Activated CD4-positive, alpha-beta T cell treated with anti-CD3 and anti-CD28 coated beads for 36 hours (primary cell): ENCODE data around the gene DACT3. TPM values are rescaled to one million over a fixed set of nuclear protein-coding genes. Genes with fewer than 3 reads are reported as not detected.

ENCODE experiments used
- ATAC-seq: fragments of 200-7000 bp; cut with Tn5 transposase; one replicate; pipeline ENCODE4 v1.10.0; 2021; ENCODE audit warnings: mild to moderate bottlenecking, moderate library complexity
- CTCF ChIA-PET: fragments of 350-600 bp; sonication (Branson Sonifier 250); formaldehyde crosslinking; loops from one replicate; lab custom pipeline; 2021; ENCODE audit warnings: antibody characterized with exemption; lab: Charles Lee
- POLR2A ChIA-PET: fragments of 350-600 bp; sonication (Branson Sonifier 250); formaldehyde crosslinking; loops from one replicate; lab custom pipeline; 2021; ENCODE audit warnings: antibody characterized with exemption, inconsistent platforms; lab: Charles Lee
- DNase-seq: peaks from one replicate; pipeline ENCODE4 v3.0.0-alpha.2; 2020
- H3K27ac Mint-ChIP-seq: one replicate; pipeline ENCODE4 v1.8.0; 2021; ENCODE audit warnings: mixed read lengths
- H3K27me3 Mint-ChIP-seq: one replicate; pipeline ENCODE4 v1.8.0; 2021; ENCODE audit warnings: mixed read lengths
- H3K36me3 Mint-ChIP-seq: one replicate; pipeline ENCODE4 v1.8.0; 2021; ENCODE audit warnings: low read depth, mixed read lengths
- H3K4me1 Mint-ChIP-seq: one replicate; pipeline ENCODE4 v1.8.0; 2021; ENCODE audit warnings: mixed read lengths
- H3K4me3 Mint-ChIP-seq: one replicate; pipeline ENCODE4 v1.8.0; 2021; ENCODE audit warnings: mild to moderate bottlenecking, moderate library complexity, mixed read lengths
- H3K9me3 Mint-ChIP-seq: one replicate; pipeline ENCODE4 v1.8.0; 2021; ENCODE audit warnings: low read depth, mixed read lengths
- intact Hi-C, 2 experiments: fragments of 100-400 bp; cut with DNase I in 1 of 2; cut with micrococcal nuclease in 1 of 2; formaldehyde crosslinking; loops; one replicate each; pipeline versions ENCODE4 v1.14.2 to v1.15.1; 2022 to 2024; cut with DNase I, micrococcal nuclease
- microRNA-seq: library from miRNA; unstranded; fragments of <30 nt; microRNA quantifications from one replicate; pipeline ENCODE4 v1.2.0, GENCODE V29; 2021; ENCODE audit warnings: borderline replicate concordance
- total RNA-seq, 2 experiments: library from RNA; stranded (reverse); gene quantifications; one replicate each; pipeline ENCODE4 v1.2.3, GENCODE V29; 2021

DACT3 gene
- total RNA-seq, 2 experiments from 2014 or later, result 2.9 to 3.1 TPM

DNA sequence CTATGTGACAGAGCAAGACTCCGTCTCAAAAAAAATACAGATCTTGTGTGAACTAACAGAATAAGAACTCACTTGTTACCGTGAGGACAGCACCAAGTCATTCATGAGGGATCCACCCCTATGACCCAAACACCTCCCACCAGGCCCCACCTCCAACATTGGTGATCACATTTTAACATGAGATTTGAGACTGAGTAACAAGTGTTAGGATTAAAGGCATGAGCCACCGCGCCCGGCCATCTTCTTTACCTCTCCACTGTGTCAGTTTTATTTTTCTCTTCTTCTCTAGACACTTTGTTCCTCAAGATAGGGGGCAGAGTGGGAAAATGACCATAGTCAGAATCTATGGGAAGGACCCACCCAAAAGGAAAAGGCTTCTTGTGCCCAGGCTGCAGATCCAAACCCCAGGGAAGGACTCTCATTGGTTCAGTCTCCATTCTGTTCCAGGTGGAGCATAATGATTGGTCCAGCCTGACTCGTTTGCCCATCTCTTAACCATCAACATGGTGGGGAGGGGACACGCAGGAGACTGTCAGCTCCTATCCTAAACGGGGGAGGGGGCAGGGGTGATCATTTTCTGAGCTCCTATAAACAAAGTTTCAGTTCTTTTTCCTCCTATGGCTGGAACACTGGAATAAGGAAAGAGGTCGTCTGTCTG is 61.1 kb downstream of the DACT3 start:
- DNase-seq (no peak), ATAC-seq (no peak)
- Mint-ChIP-seq H3K27ac (peak overlapping the region; percentile 100), H3K9me3 (peaks cover 9% of the 10 kb centered on the region), H3K27me3 (no peaks in the 10 kb centered on the region), H3K4me3 (peak overlapping the region; percentile 84), H3K4me1 (peaks cover 31% of the 10 kb centered on the region), H3K36me3 (peaks cover 24% of the 10 kb centered on the region)
- intact Hi-C loops, result loop anchor here in 1 of 2 experiments (1.0 to 10.0 kb wide), 9 partner anchors 34 to 1845 kb away; partner anchors contain the start of genes AP2S1, SYMPK and ZC3H4
- ChIA-PET CTCF (interaction anchor here (0.6 to 4.0 kb wide), 9 partner anchors 14 to 697 kb away, joined by 3 to 65 read pairs (median 5); partner anchors contain the start of gene DACT3), POLR2A (interaction anchor here (1.0 to 3.7 kb wide), 7 partner anchors 18 to 213 kb away, joined by 3 to 19 read pairs (median 4); partner anchors contain the start of genes DACT3 and SLC1A5)

GRCh38 chr19:46598372-46598917 is 62.5 kb downstream of the DACT3 start:
- DNase-seq (no peak), ATAC-seq (no peak)
- Mint-ChIP-seq H3K36me3 (peaks cover 19% of the 10 kb centered on the region), H3K27ac (no peak overlapping the region), H3K9me3 (peaks cover 9% of the 10 kb centered on the region), H3K4me3 (no peak overlapping the region), H3K4me1 (peaks cover 20% of the 10 kb centered on the region), H3K27me3 (no peaks in the 10 kb centered on the region)
- CTCF ChIA-PET, result interaction anchor here (0.6 to 2.8 kb wide), 5 partner anchors 14 to 64 kb away, joined by 3 to 12 read pairs (median 3); no protein-coding TSS in a partner anchor
- intact Hi-C loops, result no loop called here
- POLR2A ChIA-PET, result interaction anchor here (0.6 to 1.7 kb wide), 4 partner anchors 13 to 190 kb away, joined by 3 to 8 read pairs (median 3); partner anchors contain the start of gene SLC1A5

Small RNA genes within 50 kb of the gene (microRNA-seq; reads per million reads assigned to microRNA genes)
- 2.1 reads per million for gene MIR320E

Other genes starting within 250 kb of the DACT3 start
- gene CCDC8, start 247.6 kb downstream of the DACT3 start, total RNA-seq, result not detected
- gene PNMA8C, start 232.2 kb downstream of the DACT3 start, total RNA-seq, result not detected
- not detected for gene PNMA8A, start 189.6 kb downstream of the DACT3 start, total RNA-seq
- under 1 TPM; 0.07 to 0.14 TPM for gene PNMA8B, start 165.3 kb downstream of the DACT3 start, total RNA-seq
- 100 to 1,000 TPM; 493 to 631 TPM for gene CALM3, start 59.9 kb downstream of the DACT3 start, total RNA-seq
- 10 to 100 TPM; 40.1 to 41.0 TPM for gene PTGIR, start 36.1 kb downstream of the DACT3 start, total RNA-seq
- gene GNG8, start 25.0 kb downstream of the DACT3 start, total RNA-seq, result 10 to 100 TPM; 13.8 to 17.4 TPM
- 10 to 100 TPM; 76.0 to 78.3 TPM for gene PRKD2, start 55.9 kb upstream of the DACT3 start, total RNA-seq
- 10 to 100 TPM; 12.1 to 16.2 TPM for gene FKRP, start 84.9 kb upstream of the DACT3 start, total RNA-seq
- gene STRN4, start 85.3 kb upstream of the DACT3 start, total RNA-seq, result 10 to 100 TPM; 56.4 to 56.8 TPM
- 100 to 1,000 TPM; 200 to 227 TPM for gene SLC1A5, start 127.4 kb upstream of the DACT3 start, total RNA-seq
- gene AP2S1, start 189.7 kb upstream of the DACT3 start, total RNA-seq, result 100 to 1,000 TPM; 102 to 104 TPM
- gene ARHGAP35, start 199.8 kb upstream of the DACT3 start, total RNA-seq, result 10 to 100 TPM; 16.5 to 17.2 TPM